Esophagus squamous epithelium (tissue), 5 donors: ENCODE data around the gene OR51I2. TPM values are rescaled to one million over a fixed set of nuclear protein-coding genes. Genes with fewer than 3 reads are reported as not detected.

ENCODE experiments used
- DNase-seq: peaks from one replicate; lab custom pipeline; 2025; lab: John Stamatoyannopoulos, UW
- H3K27ac ChIP-seq, 4 donors: fragments of 200-600 bp; sonication (generic); one replicate each; pipeline ENCODE4 v1.5.1; 2016 to 2019; ENCODE audit warnings: mild to moderate bottlenecking in 1 of 4
- H3K27me3 ChIP-seq, 4 donors: fragments of 200-600 bp; sonication (generic); 1 replicate in 3 of 4; 2 replicates in 1 of 4; pipeline versions ENCODE4 v1.5.1 to v1.6.0; 2017 to 2021; ENCODE audit warnings: antibody characterized with exemption in 1 of 4
- H3K36me3 ChIP-seq, 3 donors: fragments of 200-600 bp; sonication (generic); one replicate each; pipeline ENCODE4 v1.5.1; 2016 to 2019
- H3K4me1 ChIP-seq, 3 donors: fragments of 200-600 bp; sonication (generic); one replicate each; pipeline ENCODE4 v1.5.1; 2017 to 2019
- H3K4me3 ChIP-seq, 4 donors: fragments of 200-600 bp; sonication (generic); 1 replicate in 3 of 4; 2 replicates in 1 of 4; pipeline ENCODE4 v1.5.1; 2016 to 2019; ENCODE audit warnings: mild to moderate bottlenecking in 2 of 4, moderate library complexity in 1 of 4
- H3K9me3 ChIP-seq, 3 donors: fragments of 200-600 bp; sonication (generic); one replicate each; pipeline ENCODE4 v1.5.1; 2016 to 2019
- CTCF ChIP-seq, 6 experiments: fragments of 450-650 bp in 4 of 6; fragments of 200-600 bp in 2 of 6; sonication (generic) in 2 of 6; IDR thresholded peaks; one replicate each; pipeline ENCODE4 v1.5.1; 2016 to 2019; ENCODE audit warnings: antibody characterized with exemption in 6 of 6, mild to moderate bottlenecking in 4 of 6, moderate library complexity in 4 of 6
- POLR2A ChIP-seq, 4 donors: fragments of 450-650 bp; IDR thresholded peaks; one replicate each; pipeline ENCODE4 v1.6.1; 2017; ENCODE audit warnings: antibody characterized with exemption in 4 of 4, mild to moderate bottlenecking in 4 of 4, moderate library complexity in 3 of 4
- WGBS, 2 donors: methylation state at CpG; one replicate each; pipeline ENCODE4 v1.1.5; 2018; 5-methylcytosine and 5-hydroxymethylcytosine counted together
- intact Hi-C: fragments of 100-400 bp; cut with DNase I; formaldehyde crosslinking; loops from one replicate; pipeline ENCODE4 v1.15.0; 2022
- total RNA-seq, 4 donors: library from RNA; depleted of rRNA; stranded (reverse); fragments of >200 nt; gene quantifications; one replicate each; pipeline ENCODE4 v1.1.0, GENCODE V29; 2016
- donor health status: DM: yes; HTN: yes; CAD: no.

Gene OR51I2
- total RNA-seq, 4 donors from 2014 or later = not detected

DNA sequence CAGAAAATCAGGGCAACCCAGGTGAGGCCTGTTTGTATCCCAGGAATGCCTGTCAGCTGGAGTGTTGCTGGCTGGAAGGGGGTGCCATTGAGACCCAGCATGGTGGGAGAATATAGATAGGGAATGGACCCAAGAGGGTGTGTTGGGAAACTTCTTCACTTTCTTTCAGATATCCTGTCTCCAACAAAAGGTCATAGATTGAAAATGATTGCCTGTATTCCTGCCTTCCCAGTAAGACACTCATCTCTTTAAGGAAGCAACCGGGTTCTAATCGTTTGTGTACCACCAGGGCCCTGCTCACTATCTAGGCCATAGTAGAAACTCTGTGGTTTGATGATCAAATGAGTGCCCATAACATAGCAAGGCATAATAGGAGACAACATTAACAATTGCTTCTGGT lies 7.7 kb upstream of the OR51I2 start, which contains the start of gene OR51I1:
Gene OR51I1 (minus strand): TSS at position 101 of the 400 bp plus-strand sequence. CDS start 0 bp downstream, at position 101.
- Histone ChIP-seq H3K4me3 (no peak within 1 kb of the TSS), H3K36me3 (no peaks in the 10 kb centered on the region), H3K27me3 (no peaks in the 10 kb centered on the region), H3K27ac (no peak within 1 kb of the TSS), H3K4me1 (no peaks in the 10 kb centered on the region), H3K9me3 (no peaks in the 10 kb centered on the region)
- no peak for TF ChIP-seq CTCF (IDR thresholded peaks at IDR 0.05)
- TF ChIP-seq POLR2A (IDR thresholded peaks at IDR 0.05) = no peak
- 28 to 29% methylated on average over 2 of the region's 2 CpGs for WGBS, 2 donors
- intact Hi-C loops = no loop called here
- DNase-seq = no peak

GRCh38 chr11:5443835-5444393 lies 5.2 kb upstream of the OR51I2 start:
- H3K9me3 ChIP-seq = no peaks in the 10 kb centered on the region
- H3K27me3 ChIP-seq = no peaks in the 10 kb centered on the region
- H3K4me1 ChIP-seq = no peaks in the 10 kb centered on the region
- H3K27ac ChIP-seq = no peak overlapping the region
- intact Hi-C loops = no loop called here
- DNase-seq = no peak
- WGBS, 2 donors = 32 to 44% methylated on average over 2 of the region's 2 CpGs
- no peak overlapping the region for H3K4me3 ChIP-seq
- TF ChIP-seq POLR2A (IDR thresholded peaks at IDR 0.05) = no peak
- TF ChIP-seq CTCF (IDR thresholded peaks at IDR 0.05) = no peak
- H3K36me3 ChIP-seq = no peaks in the 10 kb centered on the region

DNA sequence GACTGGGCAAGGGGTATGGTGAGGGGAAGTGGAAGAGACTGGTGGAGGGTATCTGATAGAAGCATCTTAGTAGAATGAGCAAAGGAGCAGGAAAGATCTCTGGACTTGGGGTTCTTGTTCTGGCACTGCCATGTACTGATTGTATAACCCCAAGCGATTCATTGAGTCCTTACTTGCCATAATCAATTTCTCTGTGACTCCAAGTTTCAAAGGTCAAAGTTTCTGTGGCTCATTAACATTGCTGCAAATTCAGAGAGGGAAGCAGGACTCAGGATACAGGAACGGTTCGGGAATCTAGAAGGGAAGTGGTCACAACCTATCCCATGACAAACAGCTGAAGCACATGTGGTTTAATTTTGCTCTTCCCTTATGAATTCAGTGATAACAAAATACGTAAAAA lies 309 bp downstream of the OR51I2 start:
- Histone ChIP-seq H3K9me3 (no peaks in the 10 kb centered on the region), H3K27me3 (no peaks in the 10 kb centered on the region), H3K27ac (no peak overlapping the region), H3K4me3 (no peak overlapping the region), H3K36me3 (no peaks in the 10 kb centered on the region), H3K4me1 (no peaks in the 10 kb centered on the region)
- DNase-seq = no peak
- intact Hi-C loops = no loop called here
- no peak for TF ChIP-seq CTCF (IDR thresholded peaks at IDR 0.05)
- no peak for TF ChIP-seq POLR2A (IDR thresholded peaks at IDR 0.05)
- 71 to 73% methylated on average over 4 of the region's 4 CpGs for WGBS, 2 donors

GRCh38 chr11:5460983-5461621 lies 12.0 kb downstream of the OR51I2 start:
- intact Hi-C loops = no loop called here
- no peak overlapping the region for H3K4me3 ChIP-seq
- 67 to 93% methylated on average over 8 to 11 of the region's 14 CpGs for WGBS, 2 donors
- no peaks in the 10 kb centered on the region for H3K4me1 ChIP-seq
- TF ChIP-seq CTCF (IDR thresholded peaks at IDR 0.05) (no peak), POLR2A (IDR thresholded peaks at IDR 0.05) (no peak)
- no peak for DNase-seq
- no peaks in the 10 kb centered on the region for H3K9me3 ChIP-seq
- no peaks in the 10 kb centered on the region for H3K36me3 ChIP-seq
- no peak overlapping the region for H3K27ac ChIP-seq
- H3K27me3 ChIP-seq = no peaks in the 10 kb centered on the region

GRCh38 chr11:5467527-5467926 lies 18.4 kb downstream of the OR51I2 start:
- Histone ChIP-seq H3K4me1 (no peaks in the 10 kb centered on the region), H3K27me3 (no peaks in the 10 kb centered on the region), H3K9me3 (no peaks in the 10 kb centered on the region), H3K27ac (no peak overlapping the region), H3K36me3 (no peaks in the 10 kb centered on the region), H3K4me3 (no peak overlapping the region)
- no peak for TF ChIP-seq CTCF (IDR thresholded peaks at IDR 0.05)
- TF ChIP-seq POLR2A (IDR thresholded peaks at IDR 0.05) = no peak
- no peak for DNase-seq
- intact Hi-C loops = no loop called here
- 5 to 65% methylated on average over 2 of the region's 2 CpGs for WGBS, 2 donors
